Right lung (tissue), 5 donors: Measurements from ENCODE around the gene SNX4. TPM values are rescaled to one million over a fixed set of nuclear protein-coding genes. Genes with fewer than 3 reads are reported as not detected.
"Not testable (repeated sequence)": the region's sequence is repeated elsewhere in the genome, so short reads cannot be mapped to it uniquely, and the experiment has no call there.

Experiments used
- DNase-seq, 2 donors: peaks; one replicate each; pipeline ENCODE4 v3.0.0-alpha.2; 2013
- polyA plus RNA-seq, 5 donors: library from polyadenylated mRNA; unstranded; fragments of 120-200 nt; gene quantifications; one replicate each; pipeline versions ENCODE4 v1.2.1 to v1.2.3, GENCODE V29; 2013; ENCODE audit warnings: inconsistent platforms in 1 of 5, low replicate concordance in 1 of 5; ENCODE audit not compliant: insufficient read length in 5 of 5, insufficient read depth in 1 of 5

The SNX4 gene
- polyA plus RNA-seq, 5 donors: 47.1 to 61.6 (median 60.8) TPM

- no peak for DNase-seq
Measured at GRCh38 chr3:125406070-125406469, 113.9 kb downstream of the SNX4 start.

- DNase-seq: not testable (repeated sequence)
Measured at GRCh38 chr3:125405515-125405914, 114.5 kb downstream of the SNX4 start.

- DNase-seq: no peak
Measured at GRCh38 chr3:125403789-125404188, 116.2 kb downstream of the SNX4 start.

- DNase-seq: no peak
Measured at GRCh38 chr3:125402639-125403038, 117.4 kb downstream of the SNX4 start.

GRCh38 chr3:125401402-125401801, 118.6 kb downstream of the SNX4 start:
- no peak for DNase-seq

- no peak for DNase-seq
Measured at GRCh38 chr3:125398952-125399351, 121.0 kb downstream of the SNX4 start.

Other genes starting within 250 kb of the SNX4 start
- 10 to 100 TPM; 22.5 to 42.3 (median 40.6) TPM for gene ZNF148, start 144.9 kb downstream of the SNX4 start, polyA plus RNA-seq
- gene OSBPL11, start 75.3 kb upstream of the SNX4 start, polyA plus RNA-seq: 10 to 100 TPM; 14.1 to 17.6 (median 15.4) TPM